Gastroesophageal sphincter (tissue), 3 donors: ENCODE results near the gene DHCR24.

Source experiments
- EP300 ChIP-seq: sonication (generic); formaldehyde crosslinking; IDR thresholded peaks from one replicate; pipeline ENCODE4 v1.6.1; 2017; ENCODE audit warnings: antibody characterized with exemption, mild to moderate bottlenecking
- POLR2A ChIP-seq, 2 donors: fragments of 450-650 bp; IDR thresholded peaks; one replicate each; pipeline ENCODE4 v1.6.1; 2017; ENCODE audit warnings: antibody characterized with exemption in 2 of 2, mild to moderate bottlenecking in 2 of 2, moderate library complexity in 1 of 2
- POLR2AphosphoS5 ChIP-seq: sonication (generic); formaldehyde crosslinking; IDR thresholded peaks from one replicate; pipeline ENCODE4 v1.6.1; 2017; ENCODE audit warnings: antibody characterized with exemption
- TF ChIP-seq, protein P1 (sequence below), 4 experiments: fragments of 200-600 bp in 2 of 4; fragments of 450-650 bp in 2 of 4; sonication (generic) in 1 of 4; IDR thresholded peaks; one replicate each; pipeline ENCODE4 v1.5.1; 2017 to 2019; ENCODE audit warnings: antibody characterized with exemption in 4 of 4, mild to moderate bottlenecking in 2 of 4, moderate library complexity in 2 of 4

GRCh38 chr1:54800041-54800898 is 86.7 kb downstream of the DHCR24 start:
- TF ChIP-seq, protein P1, sequence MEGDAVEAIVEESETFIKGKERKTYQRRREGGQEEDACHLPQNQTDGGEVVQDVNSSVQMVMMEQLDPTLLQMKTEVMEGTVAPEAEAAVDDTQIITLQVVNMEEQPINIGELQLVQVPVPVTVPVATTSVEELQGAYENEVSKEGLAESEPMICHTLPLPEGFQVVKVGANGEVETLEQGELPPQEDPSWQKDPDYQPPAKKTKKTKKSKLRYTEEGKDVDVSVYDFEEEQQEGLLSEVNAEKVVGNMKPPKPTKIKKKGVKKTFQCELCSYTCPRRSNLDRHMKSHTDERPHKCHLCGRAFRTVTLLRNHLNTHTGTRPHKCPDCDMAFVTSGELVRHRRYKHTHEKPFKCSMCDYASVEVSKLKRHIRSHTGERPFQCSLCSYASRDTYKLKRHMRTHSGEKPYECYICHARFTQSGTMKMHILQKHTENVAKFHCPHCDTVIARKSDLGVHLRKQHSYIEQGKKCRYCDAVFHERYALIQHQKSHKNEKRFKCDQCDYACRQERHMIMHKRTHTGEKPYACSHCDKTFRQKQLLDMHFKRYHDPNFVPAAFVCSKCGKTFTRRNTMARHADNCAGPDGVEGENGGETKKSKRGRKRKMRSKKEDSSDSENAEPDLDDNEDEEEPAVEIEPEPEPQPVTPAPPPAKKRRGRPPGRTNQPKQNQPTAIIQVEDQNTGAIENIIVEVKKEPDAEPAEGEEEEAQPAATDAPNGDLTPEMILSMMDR (IDR thresholded peaks at IDR 0.05) = no peak
- TF ChIP-seq POLR2A (IDR thresholded peaks at IDR 0.05) = no peak
- no peak for TF ChIP-seq POLR2AphosphoS5
- no peak for TF ChIP-seq EP300
